ENCODE results near the gene TCOF1. TPM values are rescaled to one million over a fixed set of nuclear protein-coding genes. Genes with fewer than 3 reads are reported as not detected.
A peak's percentile ranks its signal among the peaks of the same experiment; 100 is the strongest.
"Not testable (repeated sequence)": the region's sequence is repeated elsewhere in the genome, so short reads cannot be mapped to it uniquely, and the experiment has no call there.

The TCOF1 gene
- total RNA-seq, 4 donors from 2014 or later: 9.4 to 40.0 (median 20.1) TPM

GRCh38 chr5:150419630-150420270 lies 62.3 kb downstream of the TCOF1 start:
- Histone ChIP-seq H3K4me1 (no peaks in the 10 kb centered on the region), H3K27ac (no peak overlapping the region), H3K9me3 (no peaks in the 10 kb centered on the region), H3K36me3 (no peaks in the 10 kb centered on the region), H3K27me3 (no peaks in the 10 kb centered on the region), H3K4me3 (no peak overlapping the region)
- TF ChIP-seq CTCF (IDR thresholded peaks at IDR 0.05) (no peak), POLR2A (IDR thresholded peaks at IDR 0.05) (no peak)
- intact Hi-C loops (cut with DNase I; ENCODE audit: low total_unique reads): no loop called here
- DNase-seq: no peak

- intact Hi-C loops (cut with DNase I; ENCODE audit: low total_unique reads): no loop called here
- TF ChIP-seq CTCF (IDR thresholded peaks at IDR 0.05) (no peak), POLR2A (IDR thresholded peaks at IDR 0.05) (no peak)
- Histone ChIP-seq H3K36me3 (no peaks in the 10 kb centered on the region), H3K27me3 (no peaks in the 10 kb centered on the region), H3K27ac (no peak overlapping the region), H3K9me3 (no peaks in the 10 kb centered on the region), H3K4me1 (no peaks in the 10 kb centered on the region), H3K4me3 (no peak overlapping the region)
- DNase-seq: no peak
Observed at GRCh38 chr5:150422075-150422474, 64.6 kb downstream of the TCOF1 start.

GRCh38 chr5:150422758-150423157 lies 65.3 kb downstream of the TCOF1 start:
- Histone ChIP-seq H3K27ac (no peak overlapping the region), H3K27me3 (no peaks in the 10 kb centered on the region), H3K9me3 (no peaks in the 10 kb centered on the region), H3K4me3 (no peak overlapping the region), H3K36me3 (no peaks in the 10 kb centered on the region), H3K4me1 (no peaks in the 10 kb centered on the region)
- intact Hi-C loops (cut with DNase I; ENCODE audit: low total_unique reads): no loop called here
- TF ChIP-seq POLR2A (IDR thresholded peaks at IDR 0.05) (no peak), CTCF (IDR thresholded peaks at IDR 0.05) (no peak)
- no peak for DNase-seq

- H3K27ac ChIP-seq; H3K4me3 ChIP-seq; intact Hi-C loops (cut with DNase I; ENCODE audit: low total_unique reads); DNase-seq; H3K9me3 ChIP-seq; H3K27me3 ChIP-seq; H3K36me3 ChIP-seq; H3K4me1 ChIP-seq: not testable (repeated sequence)
Observed at GRCh38 chr5:150426165-150426564, 68.7 kb downstream of the TCOF1 start.

GRCh38 chr5:150428106-150428876 lies 70.8 kb downstream of the TCOF1 start:
- no peaks in the 10 kb centered on the region for H3K9me3 ChIP-seq
- intact Hi-C loops (cut with DNase I; ENCODE audit: low total_unique reads): no loop called here
- H3K36me3 ChIP-seq: no peaks in the 10 kb centered on the region
- H3K4me3 ChIP-seq: no peak overlapping the region
- TF ChIP-seq CTCF (IDR thresholded peaks at IDR 0.05): no peak
- TF ChIP-seq POLR2A (IDR thresholded peaks at IDR 0.05): no peak
- H3K27ac ChIP-seq: peak overlapping the region; percentile 11 to 36
- no peaks in the 10 kb centered on the region for H3K4me1 ChIP-seq
- H3K27me3 ChIP-seq: no peaks in the 10 kb centered on the region
- peak; percentile 54 to 60 for DNase-seq
